Suprapubic skin (tissue), 4 donors: ENCODE results near the gene ROBO1. TPM values are rescaled to one million over a fixed set of nuclear protein-coding genes. Genes with fewer than 3 reads are reported as not detected.
"Not testable (repeated sequence)": the region's sequence is repeated elsewhere in the genome, so short reads cannot be mapped to it uniquely, and the experiment has no call there.

Experiments used
- DNase-seq, 2 donors: peaks; one replicate each; pipeline ENCODE4 v3.0.0-alpha.2; 2019; ENCODE audit warnings: low spot score in 2 of 2
- H3K27ac ChIP-seq: fragments of 200-600 bp; sonication (generic); one replicate; pipeline ENCODE4 v1.5.1; 2019
- H3K27me3 ChIP-seq: fragments of 200-600 bp; sonication (generic); one replicate; pipeline ENCODE4 v1.5.1; 2019
- H3K36me3 ChIP-seq: fragments of 200-600 bp; sonication (generic); one replicate; pipeline ENCODE4 v1.5.1; 2019
- H3K4me1 ChIP-seq: fragments of 200-600 bp; sonication (generic); one replicate; pipeline ENCODE4 v1.5.1; 2019
- H3K4me3 ChIP-seq: fragments of 200-600 bp; sonication (generic); one replicate; pipeline ENCODE4 v1.5.1; 2019; ENCODE audit warnings: mild to moderate bottlenecking
- H3K9me3 ChIP-seq: fragments of 200-600 bp; sonication (generic); one replicate; pipeline ENCODE4 v1.5.1; 2019
- EP300 ChIP-seq: sonication (generic); formaldehyde crosslinking; IDR thresholded peaks from one replicate; pipeline ENCODE4 v1.6.1; 2017; ENCODE audit warnings: antibody characterized with exemption
- POLR2A ChIP-seq, 2 donors: fragments of 450-650 bp; IDR thresholded peaks; one replicate each; pipeline ENCODE4 v1.6.1; 2017; ENCODE audit warnings: antibody characterized with exemption in 2 of 2, mild to moderate bottlenecking in 2 of 2, moderate library complexity in 2 of 2
- POLR2AphosphoS5 ChIP-seq, 3 donors: sonication (generic); formaldehyde crosslinking; IDR thresholded peaks; one replicate each; pipeline ENCODE4 v1.6.1; 2017; ENCODE audit warnings: antibody characterized with exemption in 3 of 3
- WGBS: methylation state at CpG from one replicate; pipeline ENCODE4 v1.1.5; 2018; 5-methylcytosine and 5-hydroxymethylcytosine counted together
- total RNA-seq, 4 donors: library from RNA; depleted of rRNA; stranded (reverse); fragments of >200 nt; gene quantifications; one replicate each; pipeline ENCODE4 v1.1.0, GENCODE V29; 2016
- TF ChIP-seq, protein P1 (sequence below), 2 donors: fragments of 200-600 bp in 1 of 2; fragments of 450-650 bp in 1 of 2; sonication (generic) in 1 of 2; IDR thresholded peaks; one replicate each; pipeline ENCODE4 v1.5.1; 2016 to 2019; ENCODE audit warnings: antibody characterized with exemption in 2 of 2, mild to moderate bottlenecking in 1 of 2, moderate library complexity in 1 of 2

ROBO1 gene
- total RNA-seq, 4 donors from 2014 or later: 67.7 to 80.3 (median 71.3) TPM

- Histone ChIP-seq H3K9me3 (no peaks in the 10 kb centered on the region), H3K36me3 (no peaks in the 10 kb centered on the region), H3K27ac (no peak overlapping the region), H3K4me1 (no peaks in the 10 kb centered on the region), H3K4me3 (no peak overlapping the region), H3K27me3 (no peaks in the 10 kb centered on the region)
- DNase-seq: no peak
- 35% methylated on average over 5 of the region's 5 CpGs for WGBS
- TF ChIP-seq POLR2A (IDR thresholded peaks at IDR 0.05) (no peak), EP300 (no peak), POLR2AphosphoS5 (IDR thresholded peaks at IDR 0.05) (no peak)
- TF ChIP-seq, protein P1, sequence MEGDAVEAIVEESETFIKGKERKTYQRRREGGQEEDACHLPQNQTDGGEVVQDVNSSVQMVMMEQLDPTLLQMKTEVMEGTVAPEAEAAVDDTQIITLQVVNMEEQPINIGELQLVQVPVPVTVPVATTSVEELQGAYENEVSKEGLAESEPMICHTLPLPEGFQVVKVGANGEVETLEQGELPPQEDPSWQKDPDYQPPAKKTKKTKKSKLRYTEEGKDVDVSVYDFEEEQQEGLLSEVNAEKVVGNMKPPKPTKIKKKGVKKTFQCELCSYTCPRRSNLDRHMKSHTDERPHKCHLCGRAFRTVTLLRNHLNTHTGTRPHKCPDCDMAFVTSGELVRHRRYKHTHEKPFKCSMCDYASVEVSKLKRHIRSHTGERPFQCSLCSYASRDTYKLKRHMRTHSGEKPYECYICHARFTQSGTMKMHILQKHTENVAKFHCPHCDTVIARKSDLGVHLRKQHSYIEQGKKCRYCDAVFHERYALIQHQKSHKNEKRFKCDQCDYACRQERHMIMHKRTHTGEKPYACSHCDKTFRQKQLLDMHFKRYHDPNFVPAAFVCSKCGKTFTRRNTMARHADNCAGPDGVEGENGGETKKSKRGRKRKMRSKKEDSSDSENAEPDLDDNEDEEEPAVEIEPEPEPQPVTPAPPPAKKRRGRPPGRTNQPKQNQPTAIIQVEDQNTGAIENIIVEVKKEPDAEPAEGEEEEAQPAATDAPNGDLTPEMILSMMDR (IDR thresholded peaks at IDR 0.05): no peak
These were observed 580.4 kb downstream of the ROBO1 start for GRCh38 chr3:79187426-79187825.

DNA sequence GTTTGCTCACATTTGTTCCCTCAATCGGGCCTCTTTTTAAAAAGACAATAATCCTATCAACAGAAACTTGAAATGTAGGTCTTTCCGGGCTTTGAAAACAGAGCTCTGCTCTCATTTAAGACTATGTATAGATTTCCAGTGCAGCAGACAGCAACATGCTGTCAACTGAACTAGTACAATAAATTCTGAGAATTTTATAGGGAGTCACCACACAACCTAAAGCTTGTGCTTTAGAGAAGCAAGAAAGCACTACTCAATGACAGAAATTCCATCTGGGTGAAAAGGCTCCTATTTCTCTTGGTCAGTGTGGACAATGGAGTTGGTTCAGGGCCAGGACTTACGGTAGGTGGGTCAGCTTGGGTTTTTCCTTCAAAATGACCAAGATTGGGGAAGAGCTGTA lies 583.5 kb downstream of the ROBO1 start:
- H3K27me3 ChIP-seq: no peaks in the 10 kb centered on the region
- H3K9me3 ChIP-seq: no peaks in the 10 kb centered on the region
- TF ChIP-seq POLR2A (IDR thresholded peaks at IDR 0.05) (no peak), EP300 (no peak), POLR2AphosphoS5 (IDR thresholded peaks at IDR 0.05) (no peak)
- TF ChIP-seq, protein P1 (IDR thresholded peaks at IDR 0.05): no peak
- no peaks in the 10 kb centered on the region for H3K36me3 ChIP-seq
- DNase-seq: no peak
- 37% methylated on average over 3 of the region's 3 CpGs for WGBS
- H3K4me3 ChIP-seq: no peak overlapping the region
- no peaks in the 10 kb centered on the region for H3K4me1 ChIP-seq
- H3K27ac ChIP-seq: no peak overlapping the region

GRCh38 chr3:79183496-79183895 lies 584.3 kb downstream of the ROBO1 start:
- Histone ChIP-seq H3K27me3 (no peaks in the 10 kb centered on the region), H3K27ac (no peak overlapping the region), H3K4me3 (no peak overlapping the region), H3K36me3 (no peaks in the 10 kb centered on the region), H3K4me1 (no peaks in the 10 kb centered on the region), H3K9me3 (no peaks in the 10 kb centered on the region)
- WGBS: 27% methylated on average over 1 of the region's 1 CpG
- no peak for TF ChIP-seq POLR2A (IDR thresholded peaks at IDR 0.05)
- TF ChIP-seq, protein P1 (IDR thresholded peaks at IDR 0.05): no peak
- no peak for TF ChIP-seq POLR2AphosphoS5 (IDR thresholded peaks at IDR 0.05)
- TF ChIP-seq EP300: no peak
- no peak for DNase-seq

DNA sequence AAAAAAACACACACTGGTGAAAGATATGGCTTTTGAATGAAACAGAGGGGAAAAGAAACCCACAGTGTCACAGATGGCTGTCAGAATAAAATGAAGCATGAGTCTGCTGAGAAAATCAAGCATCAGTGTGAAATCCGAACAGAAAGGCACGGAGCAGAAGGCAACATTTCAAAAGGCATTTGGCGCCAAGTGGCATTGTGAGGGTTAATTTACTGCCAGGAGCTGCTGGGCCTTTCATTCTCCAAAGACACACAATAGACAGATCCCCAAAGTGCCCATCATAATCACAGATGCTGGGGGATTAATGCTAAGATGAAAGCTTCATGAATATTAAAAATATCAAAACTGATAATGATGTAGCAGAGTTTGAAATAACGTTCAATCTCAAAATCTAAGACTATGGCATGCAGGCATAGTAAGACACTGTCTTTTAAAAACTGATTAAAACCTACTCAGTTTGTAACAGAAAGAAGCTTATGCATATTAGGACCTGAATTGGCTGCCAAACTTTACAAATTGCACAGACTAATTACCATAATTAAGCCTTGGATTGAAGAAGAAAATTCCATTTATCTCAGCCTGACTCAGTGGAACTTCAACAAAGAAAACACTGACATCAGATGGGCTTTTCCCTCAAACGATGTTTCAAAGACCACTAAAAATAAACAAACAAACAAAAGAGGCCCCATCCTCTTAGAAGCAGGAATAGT lies 589.2 kb downstream of the ROBO1 start:
- no peak for TF ChIP-seq POLR2A (IDR thresholded peaks at IDR 0.05)
- TF ChIP-seq, protein P1 (IDR thresholded peaks at IDR 0.05): no peak
- no peak for TF ChIP-seq EP300
- TF ChIP-seq POLR2AphosphoS5 (IDR thresholded peaks at IDR 0.05): no peak
- H3K27me3 ChIP-seq: no peaks in the 10 kb centered on the region
- 66% methylated on average over 5 of the region's 5 CpGs for WGBS
- H3K27ac ChIP-seq: no peak overlapping the region
- H3K4me3 ChIP-seq: no peak overlapping the region
- no peaks in the 10 kb centered on the region for H3K36me3 ChIP-seq
- no peaks in the 10 kb centered on the region for H3K4me1 ChIP-seq
- DNase-seq: no peak
- H3K9me3 ChIP-seq: no peaks in the 10 kb centered on the region

DNA sequence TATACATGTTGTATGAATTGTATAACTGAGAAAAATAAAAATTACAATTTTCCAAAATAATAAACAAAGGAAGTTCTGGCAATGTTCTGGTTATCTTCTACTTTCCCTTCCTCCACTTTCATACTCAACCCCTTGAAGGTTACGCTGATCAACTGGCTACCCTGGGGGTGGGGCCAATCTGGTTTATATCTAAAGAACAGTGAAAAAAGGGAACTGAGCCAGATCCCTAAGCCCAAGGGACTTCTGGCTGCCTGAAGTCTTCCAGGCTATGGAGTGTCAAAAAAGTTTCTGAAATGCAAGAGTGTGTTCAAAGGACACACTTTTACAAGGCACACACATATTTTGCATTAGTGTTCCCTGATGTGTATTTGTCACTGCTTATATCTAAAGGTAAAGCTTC lies 591.9 kb downstream of the ROBO1 start:
- DNase-seq: no peak
- no peak for TF ChIP-seq EP300
- no peak for TF ChIP-seq POLR2AphosphoS5 (IDR thresholded peaks at IDR 0.05)
- TF ChIP-seq, protein P1 (IDR thresholded peaks at IDR 0.05): no peak
- no peak for TF ChIP-seq POLR2A (IDR thresholded peaks at IDR 0.05)
- H3K9me3 ChIP-seq: no peaks in the 10 kb centered on the region
- no peak overlapping the region for H3K27ac ChIP-seq
- no peak overlapping the region for H3K4me3 ChIP-seq
- no peaks in the 10 kb centered on the region for H3K36me3 ChIP-seq
- WGBS: 51% methylated on average over 1 of the region's 1 CpG
- H3K4me1 ChIP-seq: no peaks in the 10 kb centered on the region
- H3K27me3 ChIP-seq: no peaks in the 10 kb centered on the region

DNA sequence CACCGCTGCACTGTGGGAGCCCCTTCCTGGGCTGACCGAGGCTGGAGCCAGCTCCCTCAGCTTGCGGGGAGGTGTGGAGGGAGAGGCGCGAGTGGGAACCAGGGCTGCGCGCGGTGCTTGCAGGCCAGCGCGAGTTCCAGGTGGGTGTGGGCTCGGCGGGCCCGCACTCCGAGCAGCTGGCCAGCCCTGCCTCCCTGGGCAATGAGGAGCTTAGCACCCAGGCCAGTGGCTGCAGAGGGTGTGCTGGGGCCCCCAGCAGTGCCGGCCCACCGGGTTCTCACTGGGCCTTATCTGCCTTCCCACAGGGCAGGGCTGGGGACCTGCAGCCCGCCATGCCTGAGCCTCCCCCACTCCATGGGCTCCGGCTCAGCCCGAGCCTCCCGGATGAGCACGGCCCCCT lies 594.5 kb downstream of the ROBO1 start:
- H3K27ac ChIP-seq, H3K4me3 ChIP-seq, H3K9me3 ChIP-seq, H3K27me3 ChIP-seq, DNase-seq, H3K36me3 ChIP-seq, H3K4me1 ChIP-seq: not testable (repeated sequence)
- WGBS: 94% methylated on average over 14 of the region's 21 CpGs
